Measurements from ENCODE around the gene PID1. TPM values are rescaled to one million over a fixed set of nuclear protein-coding genes. Genes with fewer than 3 reads are reported as not detected.

Gene PID1
- total RNA-seq, 2 donors from 2014 or later, result 30.2 to 40.3 TPM

DNA sequence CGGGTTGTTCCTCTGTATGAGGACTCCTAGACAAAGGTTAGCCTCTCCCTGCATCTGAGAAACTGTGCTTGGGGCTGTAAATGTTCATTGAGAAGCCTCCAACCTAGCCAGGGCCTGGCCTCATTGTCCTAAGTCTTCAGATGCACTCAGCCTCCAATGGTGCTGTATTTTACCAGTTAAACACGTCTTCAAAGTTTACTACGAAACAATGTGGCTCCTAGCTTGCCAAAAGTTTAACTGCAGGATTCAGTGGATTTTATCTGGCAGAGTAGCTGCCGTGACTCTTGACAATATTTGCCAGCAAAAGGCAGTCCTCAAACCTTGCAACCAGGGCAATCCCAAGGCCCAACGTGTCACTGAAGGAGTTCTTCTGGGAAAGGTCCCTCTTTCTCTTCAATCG is 1.1 kb downstream of the PID1 start:
- H3K4me3 ChIP-seq, result peak overlapping the region; percentile 80
- H3K9me3 ChIP-seq, result no peaks in the 10 kb centered on the region
- peak overlapping the region in 1 of 2 donors; percentile 76 for H3K9ac ChIP-seq (ENCODE audit: low read depth in 2 of 2, low read length in 2 of 2)
- intact Hi-C loops (cut with DNase I), result loop anchor here (5.0 kb wide), 1 partner anchor 133 kb away; no protein-coding TSS in a partner anchor
- TF ChIP-seq, protein P1, sequence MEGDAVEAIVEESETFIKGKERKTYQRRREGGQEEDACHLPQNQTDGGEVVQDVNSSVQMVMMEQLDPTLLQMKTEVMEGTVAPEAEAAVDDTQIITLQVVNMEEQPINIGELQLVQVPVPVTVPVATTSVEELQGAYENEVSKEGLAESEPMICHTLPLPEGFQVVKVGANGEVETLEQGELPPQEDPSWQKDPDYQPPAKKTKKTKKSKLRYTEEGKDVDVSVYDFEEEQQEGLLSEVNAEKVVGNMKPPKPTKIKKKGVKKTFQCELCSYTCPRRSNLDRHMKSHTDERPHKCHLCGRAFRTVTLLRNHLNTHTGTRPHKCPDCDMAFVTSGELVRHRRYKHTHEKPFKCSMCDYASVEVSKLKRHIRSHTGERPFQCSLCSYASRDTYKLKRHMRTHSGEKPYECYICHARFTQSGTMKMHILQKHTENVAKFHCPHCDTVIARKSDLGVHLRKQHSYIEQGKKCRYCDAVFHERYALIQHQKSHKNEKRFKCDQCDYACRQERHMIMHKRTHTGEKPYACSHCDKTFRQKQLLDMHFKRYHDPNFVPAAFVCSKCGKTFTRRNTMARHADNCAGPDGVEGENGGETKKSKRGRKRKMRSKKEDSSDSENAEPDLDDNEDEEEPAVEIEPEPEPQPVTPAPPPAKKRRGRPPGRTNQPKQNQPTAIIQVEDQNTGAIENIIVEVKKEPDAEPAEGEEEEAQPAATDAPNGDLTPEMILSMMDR (IDR thresholded peaks at IDR 0.05), result no peak
- H3K27ac ChIP-seq, result peak overlapping the region; percentile 49
- DNase-seq, result peak; percentile 45
- no peaks in the 10 kb centered on the region for H3K27me3 ChIP-seq
- H3K4me1 ChIP-seq, result peaks cover 2% of the 10 kb centered on the region
- H3K36me3 ChIP-seq, result no peaks in the 10 kb centered on the region

DNA sequence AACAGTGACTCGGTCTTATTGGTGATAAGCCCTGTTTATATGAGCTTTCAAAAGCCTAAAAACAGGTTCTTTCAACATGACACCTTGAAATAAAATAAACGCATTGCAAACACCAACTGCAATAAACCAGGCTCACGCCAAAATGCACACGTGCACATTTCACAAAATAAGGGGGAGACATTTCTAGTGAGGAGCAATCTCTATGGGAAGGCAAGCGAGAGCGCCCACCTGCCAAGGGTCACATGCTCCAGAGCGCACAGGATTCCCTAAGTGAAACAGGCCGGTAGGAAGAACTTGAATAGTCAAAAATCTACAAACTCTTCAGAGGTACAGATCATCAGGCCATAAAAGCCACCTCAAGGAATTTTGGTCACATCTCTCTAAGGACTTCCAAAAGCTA is 1.9 kb downstream of the PID1 start:
- Histone ChIP-seq H3K36me3 (no peaks in the 10 kb centered on the region), H3K4me3 (peak overlapping the region; percentile 80), H3K9ac (ENCODE audit: low read depth in 2 of 2, low read length in 2 of 2) (peak overlapping the region in 1 of 2 donors; percentile 76), H3K9me3 (no peaks in the 10 kb centered on the region), H3K4me1 (peaks cover 2% of the 10 kb centered on the region), H3K27me3 (no peaks in the 10 kb centered on the region), H3K27ac (peak overlapping the region; percentile 49)
- DNase-seq, result no peak
- TF ChIP-seq, protein P1 (IDR thresholded peaks at IDR 0.05), result no peak
- intact Hi-C loops (cut with DNase I), result no loop called here

DNA sequence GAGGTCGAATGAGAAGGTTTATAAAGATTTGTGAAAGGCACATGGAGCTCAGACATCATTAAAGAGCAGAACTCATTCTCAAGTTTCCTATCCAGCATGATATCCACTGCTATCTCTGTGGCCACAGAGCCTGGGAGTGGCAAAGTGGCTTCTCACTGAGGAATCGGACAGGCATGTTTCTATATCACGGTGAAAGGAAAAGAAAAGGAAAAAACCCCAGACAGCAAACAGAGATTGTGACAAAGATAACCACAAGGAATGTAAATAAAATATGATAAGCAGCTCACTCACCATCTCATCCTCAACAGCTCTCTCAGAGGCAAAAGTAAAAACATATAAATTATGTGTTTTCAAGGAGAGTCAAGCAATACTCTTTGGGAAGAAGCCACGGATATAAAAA is 2.5 kb downstream of the PID1 start:
- H3K27me3 ChIP-seq, result no peaks in the 10 kb centered on the region
- no peak for DNase-seq
- TF ChIP-seq, protein P1 (IDR thresholded peaks at IDR 0.05), result no peak
- no peak overlapping the region for H3K4me3 ChIP-seq
- peaks cover 2% of the 10 kb centered on the region for H3K4me1 ChIP-seq
- H3K27ac ChIP-seq, result no peak overlapping the region
- intact Hi-C loops (cut with DNase I), result no loop called here
- H3K9ac ChIP-seq (ENCODE audit: low read depth in 2 of 2, low read length in 2 of 2), result peak overlapping the region in 1 of 2 donors; percentile 76
- H3K36me3 ChIP-seq, result no peaks in the 10 kb centered on the region
- H3K9me3 ChIP-seq, result no peaks in the 10 kb centered on the region

DNA sequence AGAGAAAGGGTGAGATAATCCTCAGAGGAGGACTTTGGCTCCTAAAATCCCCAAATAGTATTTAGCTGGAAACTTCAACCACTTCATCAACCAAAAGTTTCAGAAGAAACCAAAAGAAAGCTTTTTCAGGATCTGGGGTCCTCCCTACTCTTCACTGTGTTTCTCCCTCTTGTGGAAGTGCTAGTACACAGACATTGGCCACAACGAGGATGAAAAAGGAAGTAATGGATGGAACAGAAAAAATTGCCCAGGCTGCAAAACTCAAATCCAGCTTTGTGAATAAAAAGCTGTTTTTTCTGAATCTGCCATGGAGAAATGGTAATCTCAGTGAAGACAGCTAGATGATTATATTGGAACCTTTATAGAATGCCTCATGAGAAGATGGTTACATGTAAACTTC is 4.0 kb downstream of the PID1 start:
- Histone ChIP-seq H3K36me3 (no peaks in the 10 kb centered on the region), H3K4me3 (no peak overlapping the region), H3K27ac (no peak overlapping the region), H3K9ac (ENCODE audit: low read depth in 2 of 2, low read length in 2 of 2) (no peak overlapping the region), H3K27me3 (no peaks in the 10 kb centered on the region), H3K4me1 (no peaks in the 10 kb centered on the region), H3K9me3 (no peaks in the 10 kb centered on the region)
- TF ChIP-seq, protein P1 (IDR thresholded peaks at IDR 0.05), result no peak
- DNase-seq, result no peak
- intact Hi-C loops (cut with DNase I), result no loop called here

DNA sequence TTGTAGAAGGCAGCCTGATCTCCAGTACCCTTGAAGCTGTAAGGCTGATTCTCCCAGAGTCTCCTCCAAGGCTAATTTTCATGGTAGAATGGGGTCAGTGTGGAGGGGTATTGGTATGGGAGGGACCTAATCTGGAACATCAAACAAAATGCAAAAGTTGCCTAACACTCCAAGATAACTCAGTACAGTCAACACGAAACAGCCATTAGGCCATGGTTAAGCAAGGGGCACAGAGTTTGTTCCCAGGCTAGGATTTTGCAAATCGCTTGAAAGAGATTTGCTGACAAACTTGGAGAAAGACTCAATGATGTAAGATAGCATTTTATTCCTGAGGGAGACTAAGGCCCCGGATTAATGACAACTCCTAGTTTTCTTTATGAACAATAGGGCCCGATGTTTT is 5.4 kb downstream of the PID1 start:
- Histone ChIP-seq H3K4me3 (no peak overlapping the region), H3K36me3 (no peaks in the 10 kb centered on the region), H3K27ac (no peak overlapping the region), H3K9ac (ENCODE audit: low read depth in 2 of 2, low read length in 2 of 2) (no peak overlapping the region), H3K9me3 (no peaks in the 10 kb centered on the region), H3K27me3 (no peaks in the 10 kb centered on the region), H3K4me1 (no peaks in the 10 kb centered on the region)
- DNase-seq, result no peak
- TF ChIP-seq, protein P1 (IDR thresholded peaks at IDR 0.05), result no peak
- intact Hi-C loops (cut with DNase I), result no loop called here

Data from colonic mucosa (tissue), 4 donors.